Measurements from ENCODE around the gene CAND2. TPM values are rescaled to one million over a fixed set of nuclear protein-coding genes. Genes with fewer than 3 reads are reported as not detected.

Gene CAND2
- total and polyA plus RNA-seq, 9 of the 15 experiments (the other 6 are each of a cell fraction or from before 2014, with no cell fraction given) = 0.91 to 14.9 (median 4.3) TPM

- TF ChIP-seq RNF2 (IDR thresholded peaks at IDR 0.05) = no peak
Observed at GRCh38 chr3:12835052-12835665, 38.7 kb downstream of the CAND2 start (continued).

- peaks cover 70% of the 10 kb centered on the region for H4K20me1 ChIP-seq (replicated peaks; ENCODE audit: control insufficient read depth, insufficient read depth, low read length)
- peak overlapping the region; percentile 85; the same call in 1 of the 2 replicates for H3K4me3 ChIP-seq
- FAIRE-seq (no peak), ATAC-seq (no peak), DNase-seq (ENCODE audit: extremely low read depth in 1 of 4, low spot score in 3 of 4) (no peak)
- no peak overlapping the region for H2AFZ ChIP-seq (ENCODE audit: low read depth, low read length)
- H3K9me1 ChIP-seq (ENCODE audit: control insufficient read depth, insufficient read depth, low read length) = peaks cover 9% of the 10 kb centered on the region
- in situ Hi-C loops (cut with MboI) (no loop called here), intact Hi-C loops (cut with micrococcal nuclease) (no loop called here)
- no peaks in the 10 kb centered on the region for H3K9me3 ChIP-seq (replicated peaks; ENCODE audit: control insufficient read depth, insufficient read depth, low read depth, low read length)
- H3K27ac ChIP-seq (ENCODE audit: extremely low read depth, low read depth, low read length) = peak overlapping the region; percentile 15
- 79% methylated on average over 6 of the region's 6 CpGs for WGBS (ENCODE audit: insufficient coverage, low coverage, missing lambda C conversion rate)
- POLR2A ChIA-PET = interaction anchor here (0.6 to 11.9 kb wide), 15 partner anchors 8 to 1054 kb away, joined by 3 to 108 read pairs (median 3); partner anchors contain the start of gene CAND2
- peak overlapping the region; percentile 100 for H3K4me2 ChIP-seq (ENCODE audit: insufficient read depth, low read length)
- TF ChIP-seq ZNF224 (CRISPR knock-in tag; IDR thresholded peaks at IDR 0.05) (no peak), CBX8 (IDR thresholded peaks at IDR 0.05; ENCODE audit: borderline replicate concordance, extremely low read depth, low read depth, low read length, poor library complexity, severe bottlenecking) (no peak), ZNF217 (CRISPR knock-in tag; IDR thresholded peaks at IDR 0.05) (no peak), POLR2A (conservative IDR thresholded peaks at IDR 0.05) (0 out of 2 replicates have a peak, but pooled peaks have one; percentile 47), RAD21 (CRISPR knock-in tag; conservative IDR thresholded peaks at IDR 0.05 in 1 of 2, IDR thresholded peaks at IDR 0.05 in 1 of 2) (no peak), TAF15 (IDR thresholded peaks at IDR 0.05; ENCODE audit: low read depth, low read length) (no peak), FOXJ2 (tag; IDR thresholded peaks at IDR 0.05) (no peak), E2F3 (CRISPR knock-in tag; IDR thresholded peaks at IDR 0.05) (no peak), KAT7 (CRISPR knock-in tag; IDR thresholded peaks at IDR 0.05; ENCODE audit: borderline replicate concordance) (0 out of 2 replicates have a peak, but pooled peaks have one; percentile 46), ZNF57 (CRISPR knock-in tag; IDR thresholded peaks at IDR 0.05) (no peak), ATF4 (CRISPR knock-in tag; IDR thresholded peaks at IDR 0.05) (no peak), COPS2 (conservative IDR thresholded peaks at IDR 0.05) (no peak), PTBP1 (IDR thresholded peaks at IDR 0.05; ENCODE audit: low read depth, low read length) (no peak), ELF2 (CRISPR knock-in tag; IDR thresholded peaks at IDR 0.05) (0 out of 2 replicates have a peak, but pooled peaks have one; percentile 36), ZNF717 (CRISPR knock-in tag; IDR thresholded peaks at IDR 0.05) (no peak), POLR2H (tag; IDR thresholded peaks at IDR 0.05; ENCODE audit: low read depth) (no peak), SRF (CRISPR knock-in tag; IDR thresholded peaks at IDR 0.05) (no peak)
- BruUV-seq (replicated peaks) = no TSS peak
- CTCF ChIA-PET (ENCODE audit: low intra/inter-chr PET ratio) = no interaction called here
- H3K9ac ChIP-seq (ENCODE audit: insufficient read depth in 1 of 2, low read depth in 2 of 2, low read length in 2 of 2) = peak overlapping the region; percentile 88 to 98
- H3K79me2 ChIP-seq (ENCODE audit: control insufficient read depth, insufficient read depth, low read length) = peaks cover 65% of the 10 kb centered on the region
- no peaks in the 10 kb centered on the region for H3K27me3 ChIP-seq (ENCODE audit: control insufficient read depth in 2 of 2, insufficient read depth in 2 of 2, low read length in 2 of 2)
- peaks cover 22 to 29% of the 10 kb centered on the region in 2 experiments; a peak in 4 of 5 replicates for H3K4me1 ChIP-seq (replicated peaks in 1 of 2; ENCODE audit: control insufficient read depth in 2 of 2, insufficient read depth in 2 of 2, low read length in 2 of 2)
- peaks cover 88% of the 10 kb centered on the region for H3K36me3 ChIP-seq (ENCODE audit: control insufficient read depth, insufficient read depth, low read length)
Observed at GRCh38 chr3:12837295-12837986, 41.0 kb downstream of the CAND2 start.

All from K562 (cell line).